Neural cell (in vitro differentiated cells): Measurements from ENCODE around the gene NUDT3.

Source experiments
- CTCF ChIP-seq: fragments of 450-650 bp; IDR thresholded peaks from 2 replicates; pipeline ENCODE4 v1.5.1; 2014; ENCODE audit warnings: antibody characterized with exemption, mild to moderate bottlenecking, moderate library complexity; ENCODE audit not compliant: poor library complexity, severe bottlenecking
- EP300 ChIP-seq: fragments of 450-650 bp; conservative IDR thresholded peaks from 2 replicates; pipeline ENCODE4 v1.6.1; 2014; ENCODE audit warnings: antibody characterized with exemption, mild to moderate bottlenecking, moderate library complexity; ENCODE audit not compliant: poor library complexity, severe bottlenecking
- EZH2 ChIP-seq: fragments of 200-600, 300-800 bp; shearing (Covaris generic), sonication (generic); IDR thresholded peaks from 2 replicates; pipeline ENCODE4 v1.6.1; 2014; ENCODE audit warnings: antibody characterized with exemption, low read length, borderline replicate concordance, mild to moderate bottlenecking; ENCODE audit not compliant: insufficient read depth, poor library complexity, severe bottlenecking
- MXI1 ChIP-seq: fragments of 450-650 bp; conservative IDR thresholded peaks from 2 replicates; pipeline ENCODE4 v1.6.1; 2014; ENCODE audit warnings: antibody characterized with exemption, mild to moderate bottlenecking; ENCODE audit not compliant: poor library complexity, severe bottlenecking
- POLR2AphosphoS5 ChIP-seq: IDR thresholded peaks from 2 replicates; pipeline ENCODE4 v1.6.1; 2012
- RAD21 ChIP-seq: fragments of 450-650 bp; conservative IDR thresholded peaks from 2 replicates; pipeline ENCODE4 v1.6.1; 2014; ENCODE audit warnings: antibody characterized with exemption, mild to moderate bottlenecking, moderate library complexity
- SMC3 ChIP-seq: fragments of 450-650 bp; conservative IDR thresholded peaks from 2 replicates; pipeline ENCODE4 v1.6.1; 2014; ENCODE audit warnings: antibody characterized with exemption, mild to moderate bottlenecking, moderate library complexity; ENCODE audit not compliant: poor library complexity

- TF ChIP-seq CTCF: no peak
- no peak for TF ChIP-seq EZH2
- TF ChIP-seq SMC3: no peak
- TF ChIP-seq EP300: no peak
- TF ChIP-seq MXI1: no peak
- no peak for TF ChIP-seq RAD21
- no peak for TF ChIP-seq POLR2AphosphoS5
These were observed 131.7 kb downstream of the NUDT3 start for GRCh38 chr6:34260576-34261267.
